ENCODE results near the gene NEB. TPM values are rescaled to one million over a fixed set of nuclear protein-coding genes. Genes with fewer than 3 reads are reported as not detected.

NEB gene
- total RNA-seq, 1 experiment from 2014 or later, result 0.03 TPM

DNA sequence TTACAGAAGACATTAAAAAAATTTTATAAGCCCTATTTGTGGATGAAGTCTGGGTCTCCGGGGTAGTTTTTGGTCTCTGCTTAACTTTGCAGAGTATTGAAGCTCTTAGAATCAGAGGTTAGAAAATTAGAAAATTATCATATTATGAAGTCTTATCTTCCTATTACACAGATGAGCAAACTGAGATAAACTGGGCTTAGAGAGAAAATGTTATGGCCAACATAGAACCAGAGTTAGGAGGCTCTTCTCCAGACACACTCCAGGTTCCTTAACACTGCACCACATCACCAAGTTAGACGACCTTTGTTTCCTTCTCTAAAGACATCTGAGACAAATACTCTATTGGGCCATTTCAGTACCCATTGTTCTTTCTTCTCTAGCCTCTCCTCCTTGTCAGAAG lies 36.7 kb upstream of the NEB start:
- Histone ChIP-seq H3K27me3 (replicated peaks) (no peaks in the 10 kb centered on the region), H3K4me1 (replicated peaks) (no peaks in the 10 kb centered on the region; the same call in 1 of the 2 replicates), H3K9me3 (replicated peaks) (no peaks in the 10 kb centered on the region), H3K4me3 (no peak overlapping the region), H3K36me3 (no peaks in the 10 kb centered on the region), H3K27ac (no peak overlapping the region)
- DNase-seq (ENCODE audit: low read depth in 1 of 2, low spot score in 2 of 2), result no peak

DNA sequence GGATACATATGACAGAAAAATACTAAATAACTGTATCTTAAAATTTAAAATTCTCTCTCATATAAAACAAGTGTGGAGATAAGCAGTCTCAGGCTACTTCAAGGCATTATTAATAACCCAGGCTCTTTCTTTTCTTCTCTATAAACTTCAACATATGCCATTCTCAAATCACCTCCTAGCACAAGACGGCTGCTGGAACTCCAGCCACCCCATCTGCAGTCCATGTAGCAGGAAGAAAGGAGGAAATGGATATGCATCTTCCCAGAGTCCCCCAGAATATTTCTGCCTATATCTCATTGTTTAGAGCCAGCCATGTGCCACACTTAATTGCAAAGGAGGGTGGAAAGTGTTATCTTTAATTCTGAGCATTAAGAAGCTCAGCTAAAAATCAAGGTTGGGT lies 35.3 kb upstream of the NEB start:
- H3K4me3 ChIP-seq, result no peak overlapping the region
- H3K27ac ChIP-seq, result no peak overlapping the region
- no peaks in the 10 kb centered on the region for H3K36me3 ChIP-seq
- no peaks in the 10 kb centered on the region for H3K9me3 ChIP-seq (replicated peaks)
- DNase-seq (ENCODE audit: low read depth in 1 of 2, low spot score in 2 of 2), result no peak
- no peaks in the 10 kb centered on the region; the same call in 1 of the 2 replicates for H3K4me1 ChIP-seq (replicated peaks)
- no peaks in the 10 kb centered on the region for H3K27me3 ChIP-seq (replicated peaks)

DNA sequence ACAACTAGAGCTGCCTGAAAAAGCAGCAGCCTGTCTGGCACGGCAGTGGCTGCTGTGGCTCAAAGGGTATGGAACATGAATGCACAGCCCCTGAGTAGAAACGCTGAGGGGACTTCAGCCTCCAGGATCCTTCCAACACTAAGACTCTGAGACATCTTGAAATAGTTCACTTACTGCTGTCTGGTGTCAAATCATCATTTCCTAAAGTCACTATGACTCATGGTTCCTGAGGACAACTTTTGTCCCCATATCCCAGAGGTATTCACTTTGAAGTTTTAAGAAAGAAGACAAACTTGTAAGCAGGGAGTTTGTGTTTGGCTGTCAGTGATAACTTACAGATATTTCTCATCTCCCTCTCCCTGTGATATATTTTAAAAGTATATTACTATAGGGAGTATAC lies 33.3 kb upstream of the NEB start:
- Histone ChIP-seq H3K4me3 (no peak overlapping the region), H3K9me3 (replicated peaks) (no peaks in the 10 kb centered on the region), H3K27me3 (replicated peaks) (no peaks in the 10 kb centered on the region), H3K4me1 (replicated peaks) (no peaks in the 10 kb centered on the region; the same call in 1 of the 2 replicates), H3K36me3 (no peaks in the 10 kb centered on the region), H3K27ac (no peak overlapping the region)
- DNase-seq (ENCODE audit: low read depth in 1 of 2, low spot score in 2 of 2), result no peak

DNA sequence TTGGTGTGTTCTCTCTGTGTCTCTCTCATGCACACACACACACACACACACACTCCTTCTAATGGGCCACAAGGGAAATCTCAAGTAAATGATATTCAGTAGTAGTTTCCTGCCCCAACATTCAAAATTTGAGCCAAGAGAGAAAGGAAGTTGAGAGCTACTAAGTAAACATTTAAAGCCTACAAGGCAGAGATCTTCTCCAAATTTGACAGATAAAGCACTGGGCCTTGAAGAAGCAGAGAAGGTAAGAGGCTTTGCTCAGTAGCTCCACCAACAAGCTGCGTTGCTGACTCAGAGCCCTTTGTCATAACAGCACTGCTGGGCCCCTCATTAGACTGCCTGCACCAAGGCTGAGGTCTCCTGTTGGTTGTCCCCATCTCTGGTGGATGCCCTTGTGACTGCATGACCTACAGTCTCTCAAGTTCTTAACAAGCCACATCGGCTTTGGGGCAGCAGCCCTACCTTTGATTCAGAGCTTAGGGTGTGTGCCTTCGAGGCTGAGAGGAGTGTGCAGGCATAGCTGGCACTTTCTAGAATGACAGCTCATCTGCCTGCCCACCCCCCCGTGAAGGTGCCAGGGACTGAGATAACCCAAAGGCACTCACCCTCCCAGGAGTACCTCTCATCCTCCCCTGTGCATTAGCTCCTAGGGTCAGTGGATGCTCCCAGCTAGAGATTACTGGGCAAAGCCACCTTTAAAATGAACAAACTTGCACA lies 32.3 kb upstream of the NEB start:
- H3K9me3 ChIP-seq (replicated peaks), result no peaks in the 10 kb centered on the region
- H3K27me3 ChIP-seq (replicated peaks), result no peaks in the 10 kb centered on the region
- no peak overlapping the region for H3K27ac ChIP-seq
- H3K36me3 ChIP-seq, result no peaks in the 10 kb centered on the region
- no peak overlapping the region for H3K4me3 ChIP-seq
- no peak for DNase-seq (ENCODE audit: low read depth in 1 of 2, low spot score in 2 of 2)
- H3K4me1 ChIP-seq (replicated peaks), result no peaks in the 10 kb centered on the region; the same call in 1 of the 2 replicates

DNA sequence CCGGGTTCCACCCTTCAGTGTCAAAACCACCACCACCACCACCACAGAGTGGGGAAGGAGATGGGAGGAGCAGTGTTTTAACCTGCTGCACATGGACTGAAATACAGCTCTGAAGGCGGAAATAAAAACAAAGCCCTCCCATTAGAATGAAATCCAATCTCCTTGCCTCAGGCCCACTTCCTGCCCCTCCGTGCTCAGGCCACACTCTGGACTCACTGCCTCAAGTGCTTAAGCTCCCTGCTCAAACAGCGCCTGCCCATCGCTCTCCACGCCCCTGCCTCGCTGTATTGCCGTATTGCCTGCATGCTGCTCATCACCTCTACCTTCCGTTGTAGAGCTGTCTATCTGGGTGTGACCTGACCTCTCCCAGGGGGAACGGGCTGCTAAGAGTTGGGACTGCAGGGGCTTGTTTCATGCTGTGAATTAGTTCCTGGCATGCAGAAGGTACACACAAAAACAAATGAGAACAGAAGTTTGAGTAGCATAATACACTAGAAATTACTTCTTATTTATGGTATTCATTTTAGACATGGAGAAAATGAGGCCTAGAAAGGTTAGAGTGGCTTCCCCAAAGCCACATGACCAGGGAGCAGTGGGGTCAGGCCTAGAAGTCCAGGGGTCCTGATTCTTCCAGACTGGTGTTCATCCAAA lies 31.6 kb upstream of the NEB start:
- no peaks in the 10 kb centered on the region for H3K27me3 ChIP-seq (replicated peaks)
- H3K36me3 ChIP-seq, result no peaks in the 10 kb centered on the region
- no peaks in the 10 kb centered on the region; the same call in 1 of the 2 replicates for H3K4me1 ChIP-seq (replicated peaks)
- no peaks in the 10 kb centered on the region for H3K9me3 ChIP-seq (replicated peaks)
- H3K27ac ChIP-seq, result no peak overlapping the region
- DNase-seq (ENCODE audit: low read depth in 1 of 2, low spot score in 2 of 2), result no peak
- no peak overlapping the region for H3K4me3 ChIP-seq

DNA sequence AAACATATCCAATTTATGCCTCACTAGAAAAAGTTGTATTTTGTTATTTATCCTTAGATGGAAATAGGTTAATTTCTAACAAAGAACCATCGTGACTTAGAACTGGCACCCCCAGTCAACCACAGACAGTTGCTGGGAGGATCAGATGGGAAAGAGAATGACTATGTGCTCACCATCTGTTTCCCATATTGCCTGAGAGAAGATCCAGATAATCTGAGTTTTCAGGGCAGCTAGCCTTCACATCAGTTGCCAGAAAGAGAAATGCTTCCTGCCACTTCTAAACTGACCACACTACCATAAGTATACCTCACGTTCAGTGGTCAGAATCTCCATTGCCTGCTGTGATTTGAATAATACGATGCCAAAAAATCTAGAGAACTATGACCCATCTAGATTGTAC lies 28.4 kb upstream of the NEB start:
- no peaks in the 10 kb centered on the region for H3K36me3 ChIP-seq
- H3K27me3 ChIP-seq (replicated peaks), result no peaks in the 10 kb centered on the region
- no peak for DNase-seq (ENCODE audit: low read depth in 1 of 2, low spot score in 2 of 2)
- no peak overlapping the region for H3K4me3 ChIP-seq
- H3K4me1 ChIP-seq (replicated peaks), result no peaks in the 10 kb centered on the region; the same call in 1 of the 2 replicates
- H3K9me3 ChIP-seq (replicated peaks), result no peaks in the 10 kb centered on the region
- no peak overlapping the region for H3K27ac ChIP-seq

DNA sequence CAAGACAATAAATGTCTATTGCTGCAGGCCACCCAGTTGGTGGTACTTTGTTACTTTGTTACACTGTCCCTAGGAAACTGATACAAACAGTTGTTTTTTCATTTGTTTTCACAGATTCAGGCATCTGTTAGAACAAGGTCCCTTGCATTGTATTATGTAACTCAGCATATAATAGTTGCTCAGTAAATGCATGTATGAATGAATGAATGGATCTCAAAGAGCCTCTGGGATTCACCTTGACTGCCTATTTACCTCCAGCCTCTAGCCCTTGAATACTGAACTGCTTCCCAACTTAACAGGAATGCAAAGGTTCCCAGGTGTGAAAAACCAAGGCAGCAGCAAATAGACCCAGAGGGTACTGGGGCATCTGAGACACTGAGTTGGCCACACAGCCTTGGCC lies 27.4 kb upstream of the NEB start:
- no peak overlapping the region for H3K27ac ChIP-seq
- H3K36me3 ChIP-seq, result no peaks in the 10 kb centered on the region
- no peaks in the 10 kb centered on the region for H3K27me3 ChIP-seq (replicated peaks)
- no peaks in the 10 kb centered on the region for H3K9me3 ChIP-seq (replicated peaks)
- no peak overlapping the region for H3K4me3 ChIP-seq
- no peaks in the 10 kb centered on the region for H3K4me1 ChIP-seq (replicated peaks)
- no peak for DNase-seq (ENCODE audit: low read depth in 1 of 2, low spot score in 2 of 2)

DNA sequence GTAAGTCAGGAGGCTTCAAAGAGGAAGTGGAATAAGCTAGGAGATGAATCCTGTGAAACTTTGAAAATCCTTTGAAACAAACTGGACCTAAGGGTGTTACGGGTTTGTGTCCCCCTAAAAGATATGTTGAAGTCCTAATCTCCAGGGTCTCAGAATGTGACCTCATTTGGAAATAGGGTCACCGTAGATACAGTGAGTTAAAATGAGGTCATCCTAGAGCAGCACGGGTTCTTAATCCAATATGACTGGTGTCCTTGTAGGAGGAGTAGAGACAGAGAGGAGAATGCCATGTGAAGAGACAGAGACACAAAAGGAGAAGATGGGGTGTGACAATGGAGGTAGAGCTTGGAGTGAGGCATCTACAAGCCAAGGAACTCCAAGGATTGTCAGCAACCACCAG lies 26.9 kb upstream of the NEB start:
- Histone ChIP-seq H3K27me3 (replicated peaks) (no peaks in the 10 kb centered on the region), H3K4me3 (no peak overlapping the region), H3K36me3 (no peaks in the 10 kb centered on the region), H3K9me3 (replicated peaks) (no peaks in the 10 kb centered on the region), H3K27ac (no peak overlapping the region), H3K4me1 (replicated peaks) (no peaks in the 10 kb centered on the region)
- no peak for DNase-seq (ENCODE audit: low read depth in 1 of 2, low spot score in 2 of 2)

DNA sequence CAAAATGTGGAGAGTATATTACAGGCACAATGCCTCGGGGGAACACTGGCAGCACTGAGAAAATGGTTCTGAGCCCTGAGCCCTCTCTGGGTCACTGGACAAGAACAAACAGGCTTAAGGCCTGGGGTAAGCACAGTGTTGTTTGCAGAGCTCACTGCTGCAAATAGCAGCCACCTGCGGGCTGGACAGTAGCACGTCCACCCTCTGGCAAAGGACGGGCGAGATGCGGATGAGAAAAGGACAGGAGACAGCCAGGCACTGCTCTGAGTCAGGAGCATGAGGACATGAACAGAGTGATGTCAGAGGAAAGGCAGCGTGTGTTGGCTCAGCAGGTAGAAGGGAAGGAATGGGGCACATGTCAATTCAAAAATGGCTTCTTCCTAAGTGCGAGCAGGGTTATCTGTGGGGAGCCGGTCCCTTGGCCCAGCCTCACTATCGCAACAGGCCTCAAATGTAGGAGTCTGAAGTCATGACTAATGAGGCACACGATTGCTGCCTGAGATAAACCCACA lies 25.9 kb upstream of the NEB start:
- H3K9me3 ChIP-seq (replicated peaks), result no peaks in the 10 kb centered on the region
- no peak for DNase-seq (ENCODE audit: low read depth in 1 of 2, low spot score in 2 of 2)
- no peak overlapping the region for H3K27ac ChIP-seq
- no peaks in the 10 kb centered on the region for H3K4me1 ChIP-seq (replicated peaks)
- no peak overlapping the region for H3K4me3 ChIP-seq
- H3K27me3 ChIP-seq (replicated peaks), result no peaks in the 10 kb centered on the region
- no peaks in the 10 kb centered on the region for H3K36me3 ChIP-seq

DNA sequence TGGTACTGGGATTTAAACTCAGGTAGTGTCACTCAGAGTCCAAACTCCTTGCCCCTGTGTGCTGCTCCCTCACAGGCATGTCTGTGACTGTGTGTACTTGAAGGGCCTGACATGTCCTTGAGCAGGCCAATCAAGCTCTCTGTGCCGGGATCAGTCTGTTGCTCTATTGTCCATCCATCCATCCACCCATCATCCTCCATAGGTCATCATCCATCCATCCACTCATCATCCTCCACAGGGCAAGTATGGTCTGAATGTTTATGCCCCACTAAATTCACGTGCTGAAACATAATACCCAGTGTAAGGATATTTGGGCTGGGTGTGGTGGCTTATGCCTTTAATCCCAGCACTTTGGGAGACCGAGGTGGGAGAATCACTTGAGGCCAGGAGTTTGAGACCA lies 24.5 kb upstream of the NEB start:
- no peaks in the 10 kb centered on the region; the same call in 1 of the 2 replicates for H3K27me3 ChIP-seq (replicated peaks)
- no peak overlapping the region for H3K27ac ChIP-seq
- H3K9me3 ChIP-seq (replicated peaks), result no peaks in the 10 kb centered on the region
- H3K4me3 ChIP-seq, result no peak overlapping the region
- H3K36me3 ChIP-seq, result no peaks in the 10 kb centered on the region
- no peak for DNase-seq (ENCODE audit: low read depth in 1 of 2, low spot score in 2 of 2)
- no peaks in the 10 kb centered on the region for H3K4me1 ChIP-seq (replicated peaks)

DNA sequence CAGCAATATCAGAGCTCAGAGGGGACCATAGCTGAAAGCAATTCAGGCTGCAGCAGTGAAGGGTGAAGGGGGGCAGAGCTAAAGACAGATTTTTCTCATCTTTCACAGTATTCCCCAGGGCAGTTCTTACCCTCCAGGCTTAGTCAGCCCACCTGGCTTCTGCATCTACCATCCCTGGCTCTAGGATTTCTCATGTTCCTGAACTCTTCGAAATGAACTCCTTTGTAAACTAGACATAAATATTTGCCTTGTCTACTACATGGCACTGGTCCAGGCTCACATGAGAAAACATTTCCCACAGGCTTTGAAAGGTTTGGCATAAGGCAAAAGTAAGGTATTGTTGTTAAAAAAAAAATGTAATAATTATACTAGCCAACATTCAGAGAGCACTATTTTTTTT lies 23.6 kb upstream of the NEB start:
- H3K4me1 ChIP-seq (replicated peaks), result no peaks in the 10 kb centered on the region
- H3K9me3 ChIP-seq (replicated peaks), result no peaks in the 10 kb centered on the region
- no peaks in the 10 kb centered on the region; the same call in 1 of the 2 replicates for H3K27me3 ChIP-seq (replicated peaks)
- H3K27ac ChIP-seq, result no peak overlapping the region
- no peak overlapping the region for H3K4me3 ChIP-seq
- no peak for DNase-seq (ENCODE audit: low read depth in 1 of 2, low spot score in 2 of 2)
- H3K36me3 ChIP-seq, result no peaks in the 10 kb centered on the region

DNA sequence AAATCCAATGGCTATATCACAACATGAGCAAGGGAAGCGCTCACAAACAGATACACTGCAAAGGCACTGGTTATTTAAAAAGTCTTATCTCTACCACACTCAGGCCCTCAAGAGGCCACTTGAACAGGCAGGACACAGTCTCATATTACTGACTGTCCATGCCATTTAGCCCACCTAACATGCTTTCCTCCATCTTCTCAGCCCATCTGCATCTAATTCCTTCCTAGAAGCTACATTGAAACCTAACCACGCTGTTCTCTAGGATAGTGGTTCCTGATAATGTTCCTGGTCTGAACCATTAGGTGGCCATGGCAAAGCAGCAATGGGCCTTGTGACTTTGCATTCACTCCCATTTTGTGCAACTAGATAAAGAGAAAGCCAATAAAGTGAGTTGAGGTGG lies 22.5 kb upstream of the NEB start:
- H3K27ac ChIP-seq, result no peak overlapping the region
- H3K27me3 ChIP-seq (replicated peaks), result no peaks in the 10 kb centered on the region; the same call in 1 of the 2 replicates
- no peaks in the 10 kb centered on the region for H3K9me3 ChIP-seq (replicated peaks)
- H3K4me3 ChIP-seq, result no peak overlapping the region
- no peaks in the 10 kb centered on the region for H3K4me1 ChIP-seq (replicated peaks)
- no peak for DNase-seq (ENCODE audit: low read depth in 1 of 2, low spot score in 2 of 2)
- no peaks in the 10 kb centered on the region for H3K36me3 ChIP-seq

DNA sequence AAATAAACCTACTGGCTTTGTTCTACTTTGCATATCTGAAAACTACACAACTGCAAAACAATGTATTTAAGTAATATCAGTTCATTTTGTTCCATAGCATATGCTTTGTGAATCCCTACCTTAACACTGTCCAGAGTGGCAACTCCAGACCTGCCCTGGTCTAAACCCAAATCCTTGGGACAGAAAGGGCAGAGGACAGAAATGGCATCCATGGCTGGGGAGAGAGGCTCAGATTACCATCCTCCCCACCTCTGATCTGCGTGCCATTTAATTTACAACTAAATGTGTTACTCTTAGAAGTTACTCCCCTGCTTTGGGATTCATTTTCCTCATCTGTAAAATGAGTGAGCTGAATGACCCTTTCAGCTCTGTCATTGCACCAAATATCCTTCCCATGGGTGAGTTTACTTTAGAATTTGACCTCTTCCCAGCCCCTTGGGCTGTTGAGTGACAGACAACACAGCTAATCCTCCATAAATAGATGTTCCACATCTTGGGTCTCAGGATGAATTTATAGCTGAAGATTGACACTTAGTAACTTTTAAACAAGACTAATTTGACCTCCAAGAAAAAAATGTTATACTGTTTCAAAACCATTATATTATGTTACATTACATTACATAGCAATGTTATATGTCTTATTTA lies 20.1 kb upstream of the NEB start:
- no peaks in the 10 kb centered on the region for H3K9me3 ChIP-seq (replicated peaks)
- H3K27me3 ChIP-seq (replicated peaks), result no peaks in the 10 kb centered on the region; the same call in 1 of the 2 replicates
- DNase-seq (ENCODE audit: low read depth in 1 of 2, low spot score in 2 of 2), result no peak
- H3K4me3 ChIP-seq, result no peak overlapping the region
- H3K36me3 ChIP-seq, result no peaks in the 10 kb centered on the region
- no peak overlapping the region for H3K27ac ChIP-seq
- no peaks in the 10 kb centered on the region for H3K4me1 ChIP-seq (replicated peaks)

DNA sequence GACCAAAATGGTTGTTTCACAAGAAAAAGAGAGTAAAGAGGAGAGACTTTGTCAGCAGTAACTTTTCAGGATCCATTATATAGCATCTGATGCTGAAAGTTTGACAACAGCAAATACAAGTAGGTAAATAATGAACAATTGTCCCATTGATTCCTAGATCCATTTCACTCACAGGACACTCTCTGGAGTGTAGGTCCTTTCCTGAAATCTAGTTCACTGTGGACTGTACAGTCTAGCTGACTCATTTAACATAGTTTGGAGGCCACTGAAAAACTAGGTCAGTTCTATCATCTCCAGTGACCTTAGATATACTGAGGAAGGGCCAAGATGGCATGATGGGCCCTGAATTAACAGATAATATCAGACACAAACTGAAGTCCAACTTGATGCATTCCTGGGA lies 19.3 kb upstream of the NEB start:
- no peak for DNase-seq (ENCODE audit: low read depth in 1 of 2, low spot score in 2 of 2)
- no peaks in the 10 kb centered on the region for H3K36me3 ChIP-seq
- H3K4me3 ChIP-seq, result no peak overlapping the region
- no peaks in the 10 kb centered on the region for H3K4me1 ChIP-seq (replicated peaks)
- no peaks in the 10 kb centered on the region; the same call in 1 of the 2 replicates for H3K27me3 ChIP-seq (replicated peaks)
- H3K9me3 ChIP-seq (replicated peaks), result no peaks in the 10 kb centered on the region
- no peak overlapping the region for H3K27ac ChIP-seq

Data from SJSA1 (cell line).